Suprapubic skin (tissue), 4 donors: ENCODE data around the gene ANKFN1. TPM values are rescaled to one million over a fixed set of nuclear protein-coding genes. Genes with fewer than 3 reads are reported as not detected.

Source experiments
- DNase-seq, 2 donors: peaks; one replicate each; pipeline ENCODE4 v3.0.0-alpha.2; 2019; ENCODE audit warnings: low spot score in 2 of 2
- H3K27ac ChIP-seq: fragments of 200-600 bp; sonication (generic); one replicate; pipeline ENCODE4 v1.5.1; 2019
- H3K27me3 ChIP-seq: fragments of 200-600 bp; sonication (generic); one replicate; pipeline ENCODE4 v1.5.1; 2019
- H3K36me3 ChIP-seq: fragments of 200-600 bp; sonication (generic); one replicate; pipeline ENCODE4 v1.5.1; 2019
- H3K4me1 ChIP-seq: fragments of 200-600 bp; sonication (generic); one replicate; pipeline ENCODE4 v1.5.1; 2019
- H3K4me3 ChIP-seq: fragments of 200-600 bp; sonication (generic); one replicate; pipeline ENCODE4 v1.5.1; 2019; ENCODE audit warnings: mild to moderate bottlenecking
- H3K9me3 ChIP-seq: fragments of 200-600 bp; sonication (generic); one replicate; pipeline ENCODE4 v1.5.1; 2019
- CTCF ChIP-seq, 2 donors: fragments of 200-600 bp in 1 of 2; fragments of 450-650 bp in 1 of 2; sonication (generic) in 1 of 2; IDR thresholded peaks; one replicate each; pipeline ENCODE4 v1.5.1; 2016 to 2019; ENCODE audit warnings: antibody characterized with exemption in 2 of 2, mild to moderate bottlenecking in 1 of 2, moderate library complexity in 1 of 2
- EP300 ChIP-seq: sonication (generic); formaldehyde crosslinking; IDR thresholded peaks from one replicate; pipeline ENCODE4 v1.6.1; 2017; ENCODE audit warnings: antibody characterized with exemption
- POLR2A ChIP-seq, 2 donors: fragments of 450-650 bp; IDR thresholded peaks; one replicate each; pipeline ENCODE4 v1.6.1; 2017; ENCODE audit warnings: antibody characterized with exemption in 2 of 2, mild to moderate bottlenecking in 2 of 2, moderate library complexity in 2 of 2
- POLR2AphosphoS5 ChIP-seq, 3 donors: sonication (generic); formaldehyde crosslinking; IDR thresholded peaks; one replicate each; pipeline ENCODE4 v1.6.1; 2017; ENCODE audit warnings: antibody characterized with exemption in 3 of 3
- WGBS: methylation state at CpG from one replicate; pipeline ENCODE4 v1.1.5; 2018; 5-methylcytosine and 5-hydroxymethylcytosine counted together
- total RNA-seq, 4 donors: library from RNA; depleted of rRNA; stranded (reverse); fragments of >200 nt; gene quantifications; one replicate each; pipeline ENCODE4 v1.1.0, GENCODE V29; 2016

Gene ANKFN1
- total RNA-seq, 4 donors from 2014 or later: 0.81 to 3.1 (median 1.7) TPM

DNA sequence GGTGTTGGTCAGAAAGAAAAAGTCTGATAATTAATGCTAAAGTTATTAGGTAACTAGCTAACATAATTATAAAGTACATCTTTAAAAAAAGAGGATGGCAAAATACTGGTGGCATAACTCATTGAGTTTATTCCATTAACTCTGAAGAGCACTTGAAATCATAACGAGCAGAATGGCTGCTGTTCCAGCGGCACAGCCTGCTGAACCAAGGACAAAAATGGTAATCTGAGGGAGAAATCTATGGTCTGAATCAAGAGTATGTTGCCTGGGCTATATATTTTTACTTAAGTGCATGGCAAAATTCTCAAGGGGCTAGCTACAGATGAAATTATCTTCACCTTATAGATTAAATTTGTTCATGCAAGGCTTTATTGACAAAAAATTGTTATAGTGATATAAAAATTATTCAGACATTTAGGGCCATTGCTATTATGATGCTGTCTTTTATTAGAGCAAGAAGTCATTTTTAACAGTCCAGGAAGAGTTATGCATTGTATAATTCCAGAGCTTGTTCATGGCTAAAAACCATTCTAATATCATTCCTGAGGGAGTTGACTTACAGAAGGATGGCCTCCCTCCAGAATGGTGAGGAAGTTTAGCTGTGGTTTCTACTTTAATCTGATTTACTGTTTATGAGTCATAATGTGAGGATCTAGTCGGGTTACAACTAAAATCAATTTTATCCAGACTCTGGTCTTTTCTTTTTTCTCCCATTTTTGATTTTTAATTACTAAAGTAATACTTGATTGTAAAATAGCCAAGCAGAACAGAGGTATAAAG, 41.4 kb upstream of the ANKFN1 start:
- Histone ChIP-seq H3K4me1 (no peaks in the 10 kb centered on the region), H3K4me3 (no peak overlapping the region), H3K9me3 (no peaks in the 10 kb centered on the region), H3K36me3 (no peaks in the 10 kb centered on the region), H3K27me3 (no peaks in the 10 kb centered on the region), H3K27ac (no peak overlapping the region)
- DNase-seq: no peak
- TF ChIP-seq EP300: no peak
- no peak for TF ChIP-seq CTCF (IDR thresholded peaks at IDR 0.05)
- TF ChIP-seq POLR2AphosphoS5 (IDR thresholded peaks at IDR 0.05): no peak
- no peak for TF ChIP-seq POLR2A (IDR thresholded peaks at IDR 0.05)
- WGBS: 54% methylated on average over 3 of the region's 3 CpGs

- H3K27ac ChIP-seq: no peak overlapping the region
- no peak overlapping the region for H3K4me3 ChIP-seq
- H3K36me3 ChIP-seq: no peaks in the 10 kb centered on the region
- TF ChIP-seq CTCF (IDR thresholded peaks at IDR 0.05) (no peak), EP300 (no peak), POLR2A (IDR thresholded peaks at IDR 0.05) (no peak), POLR2AphosphoS5 (IDR thresholded peaks at IDR 0.05) (no peak)
- no peaks in the 10 kb centered on the region for H3K9me3 ChIP-seq
- WGBS: 59% methylated on average over 2 of the region's 2 CpGs
- H3K4me1 ChIP-seq: no peaks in the 10 kb centered on the region
- H3K27me3 ChIP-seq: no peaks in the 10 kb centered on the region
- no peak for DNase-seq
Measured at GRCh38 chr17:56113486-56113885, 39.8 kb upstream of the ANKFN1 start.

GRCh38 chr17:56114469-56114868, 38.8 kb upstream of the ANKFN1 start:
- Histone ChIP-seq H3K27me3 (no peaks in the 10 kb centered on the region), H3K27ac (no peak overlapping the region), H3K36me3 (no peaks in the 10 kb centered on the region), H3K4me3 (no peak overlapping the region), H3K9me3 (no peaks in the 10 kb centered on the region), H3K4me1 (no peaks in the 10 kb centered on the region)
- no peak for DNase-seq
- 93% methylated on average over 1 of the region's 1 CpG for WGBS
- no peak for TF ChIP-seq POLR2A (IDR thresholded peaks at IDR 0.05)
- TF ChIP-seq POLR2AphosphoS5 (IDR thresholded peaks at IDR 0.05): no peak
- TF ChIP-seq EP300: no peak
- no peak for TF ChIP-seq CTCF (IDR thresholded peaks at IDR 0.05)

DNA sequence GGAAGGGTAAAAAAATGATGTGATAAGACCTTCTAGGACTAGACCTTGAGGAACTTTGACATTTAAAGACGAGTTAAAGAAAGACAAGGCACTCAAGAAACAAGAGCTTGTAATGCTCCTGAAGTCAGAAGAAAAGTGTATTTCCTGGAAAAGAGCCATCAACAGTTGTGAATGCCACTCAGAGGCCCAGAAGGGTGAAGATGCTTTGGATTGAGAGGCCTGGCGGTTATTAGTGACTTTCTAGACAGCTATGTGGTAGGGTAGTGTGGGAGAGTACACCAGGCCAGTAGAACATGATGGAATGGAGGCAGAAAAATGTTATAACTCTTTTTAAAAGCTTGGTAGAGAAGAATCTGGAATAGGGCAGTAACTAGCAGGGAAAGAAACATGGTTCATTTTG, 34.1 kb upstream of the ANKFN1 start:
- H3K27ac ChIP-seq: no peak overlapping the region
- no peaks in the 10 kb centered on the region for H3K9me3 ChIP-seq
- no peak for DNase-seq
- 57% methylated on average over 2 of the region's 2 CpGs for WGBS
- H3K4me1 ChIP-seq: no peaks in the 10 kb centered on the region
- H3K4me3 ChIP-seq: no peak overlapping the region
- TF ChIP-seq CTCF (IDR thresholded peaks at IDR 0.05): no peak
- TF ChIP-seq POLR2A (IDR thresholded peaks at IDR 0.05): no peak
- no peak for TF ChIP-seq EP300
- no peak for TF ChIP-seq POLR2AphosphoS5 (IDR thresholded peaks at IDR 0.05)
- H3K27me3 ChIP-seq: peaks cover 3% of the 10 kb centered on the region
- no peaks in the 10 kb centered on the region for H3K36me3 ChIP-seq

DNA sequence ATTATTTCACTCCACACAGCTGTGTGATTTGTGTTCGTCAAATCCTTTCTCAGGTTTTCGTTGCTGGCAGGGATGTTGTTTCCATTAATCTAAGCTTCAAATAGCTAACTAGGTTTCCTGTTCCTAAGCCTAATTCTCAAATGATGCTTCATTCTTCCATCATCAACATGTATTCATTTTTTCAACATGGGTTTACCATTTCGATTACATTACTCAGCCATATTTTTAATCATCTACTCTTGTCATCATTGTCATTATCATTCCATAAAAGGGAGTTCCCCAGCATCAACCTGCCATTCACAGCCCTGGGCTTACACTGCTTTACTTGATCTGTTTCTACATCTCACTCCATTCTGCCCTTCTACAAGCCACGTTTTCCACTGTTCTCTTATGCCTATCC, 33.3 kb upstream of the ANKFN1 start:
- 62% methylated on average over 4 of the region's 4 CpGs for WGBS
- no peaks in the 10 kb centered on the region for H3K36me3 ChIP-seq

More for the DNA sequence above, 33.3 kb upstream of the ANKFN1 start:
- peaks cover 3% of the 10 kb centered on the region for H3K27me3 ChIP-seq
- H3K27ac ChIP-seq: no peak overlapping the region
- no peaks in the 10 kb centered on the region for H3K4me1 ChIP-seq
- no peak for TF ChIP-seq EP300
- no peak for TF ChIP-seq POLR2A (IDR thresholded peaks at IDR 0.05)
- TF ChIP-seq POLR2AphosphoS5 (IDR thresholded peaks at IDR 0.05): no peak
- TF ChIP-seq CTCF (IDR thresholded peaks at IDR 0.05): no peak
- no peak for DNase-seq
- no peaks in the 10 kb centered on the region for H3K9me3 ChIP-seq
- no peak overlapping the region for H3K4me3 ChIP-seq
